GM11168 (cell line): ENCODE data around the gene SLC22A13.

Experiments
- in situ Hi-C: fragments of 300-500 bp; cut with MboI; formaldehyde crosslinking; loops from one replicate; pipeline ENCODE4 v1.12.0; 2022; ENCODE audit warnings: low sequenced_read_pairs; ENCODE audit not compliant: unreplicated experiment

SLC22A13 gene

DNA sequence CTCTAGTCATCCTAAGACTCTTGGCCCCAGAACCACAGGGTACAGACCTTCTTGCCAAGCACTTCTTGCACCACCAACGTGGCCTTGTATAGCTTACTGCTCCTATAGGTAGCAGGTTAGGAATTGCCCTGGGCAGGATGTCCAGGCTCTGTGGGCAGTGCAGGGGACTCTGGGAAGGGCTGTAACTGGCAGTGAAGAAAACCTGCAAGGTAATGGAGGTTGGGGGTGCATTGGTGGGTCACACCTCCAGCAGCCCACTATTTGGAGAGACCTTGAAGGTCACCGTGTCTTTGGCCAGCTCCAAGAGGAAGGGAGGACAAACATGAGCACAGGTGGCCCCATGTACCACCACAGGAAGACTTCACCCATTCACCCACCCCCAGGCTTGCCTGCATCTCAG, 59.6 kb downstream of the SLC22A13 start:
- in situ Hi-C loops = no loop called here

DNA sequence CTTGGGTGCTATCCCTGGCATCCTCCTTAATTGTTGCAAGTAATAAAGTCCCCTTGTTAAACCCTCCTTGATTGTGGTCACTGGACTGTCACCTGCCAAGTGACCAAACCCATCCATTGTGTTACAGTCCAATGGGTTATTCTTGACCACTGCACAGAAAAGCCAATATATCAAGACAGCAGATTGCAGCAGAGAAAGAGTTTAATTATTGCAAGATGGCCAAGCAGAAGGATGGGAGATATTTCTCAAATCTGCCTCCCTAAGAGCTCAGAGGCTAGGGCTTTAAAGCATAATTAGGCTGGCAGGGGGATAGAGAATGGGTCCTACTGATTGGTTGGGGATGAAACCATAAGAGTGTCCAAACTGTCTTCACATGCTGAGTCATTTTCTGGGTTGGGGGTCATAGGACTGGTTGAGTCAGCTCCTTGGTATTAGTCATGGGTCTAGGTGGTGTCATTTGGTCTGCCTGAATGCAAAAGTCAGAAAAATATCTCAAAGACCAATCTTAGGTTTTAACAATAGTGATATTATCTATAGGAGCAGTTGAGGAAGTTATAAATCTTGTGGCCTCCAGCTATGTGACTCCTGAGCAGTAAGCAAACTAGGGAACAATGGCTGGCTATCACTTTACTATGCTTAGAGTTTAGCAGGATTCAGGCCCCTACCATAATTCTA, 61.9 kb downstream of the SLC22A13 start:
- in situ Hi-C loops = no loop called here
